ENCODE data around the gene BMPR1A.

DNA sequence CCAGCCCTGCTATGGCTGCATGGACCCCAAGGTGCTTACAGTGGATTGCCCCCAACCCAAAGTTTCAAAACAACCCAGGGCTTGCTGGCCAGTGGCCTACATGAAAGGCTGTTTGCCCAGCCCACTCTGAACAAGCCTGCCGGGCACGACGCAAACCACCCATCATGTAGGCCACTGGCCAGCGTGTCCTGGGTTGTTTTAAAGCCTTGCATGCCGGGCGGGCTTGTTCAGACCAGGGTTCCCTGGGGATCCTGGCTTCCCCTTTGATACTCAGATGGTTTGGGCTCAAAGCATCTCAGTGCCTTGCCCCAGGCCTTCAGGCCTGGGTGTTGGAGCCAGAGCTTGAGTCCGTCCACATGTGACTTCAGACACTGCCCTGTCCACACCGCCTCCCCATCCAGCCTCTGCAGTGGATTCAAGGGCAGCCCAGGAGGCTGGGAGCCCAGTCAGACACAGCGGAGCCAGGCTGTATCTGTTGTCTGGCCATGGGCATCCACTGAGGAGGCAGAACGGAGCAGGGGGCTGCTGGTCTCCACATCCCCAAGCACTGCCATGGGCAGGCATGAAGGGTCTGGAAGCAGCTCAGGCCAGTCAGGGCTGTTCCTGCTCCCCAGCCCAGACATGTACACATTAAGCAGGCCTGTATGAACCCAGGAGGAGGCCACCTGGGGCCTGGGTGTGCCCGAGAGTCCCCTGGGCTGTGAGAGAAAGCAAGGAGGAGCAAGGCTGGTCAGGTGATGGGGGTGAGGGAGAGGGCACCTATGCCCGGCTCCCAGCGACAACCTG is 207.8 kb downstream of the BMPR1A start:
- no peak for TF ChIP-seq POLR2AphosphoS5 (IDR thresholded peaks at IDR 0.05)
- TF ChIP-seq, protein P1, sequence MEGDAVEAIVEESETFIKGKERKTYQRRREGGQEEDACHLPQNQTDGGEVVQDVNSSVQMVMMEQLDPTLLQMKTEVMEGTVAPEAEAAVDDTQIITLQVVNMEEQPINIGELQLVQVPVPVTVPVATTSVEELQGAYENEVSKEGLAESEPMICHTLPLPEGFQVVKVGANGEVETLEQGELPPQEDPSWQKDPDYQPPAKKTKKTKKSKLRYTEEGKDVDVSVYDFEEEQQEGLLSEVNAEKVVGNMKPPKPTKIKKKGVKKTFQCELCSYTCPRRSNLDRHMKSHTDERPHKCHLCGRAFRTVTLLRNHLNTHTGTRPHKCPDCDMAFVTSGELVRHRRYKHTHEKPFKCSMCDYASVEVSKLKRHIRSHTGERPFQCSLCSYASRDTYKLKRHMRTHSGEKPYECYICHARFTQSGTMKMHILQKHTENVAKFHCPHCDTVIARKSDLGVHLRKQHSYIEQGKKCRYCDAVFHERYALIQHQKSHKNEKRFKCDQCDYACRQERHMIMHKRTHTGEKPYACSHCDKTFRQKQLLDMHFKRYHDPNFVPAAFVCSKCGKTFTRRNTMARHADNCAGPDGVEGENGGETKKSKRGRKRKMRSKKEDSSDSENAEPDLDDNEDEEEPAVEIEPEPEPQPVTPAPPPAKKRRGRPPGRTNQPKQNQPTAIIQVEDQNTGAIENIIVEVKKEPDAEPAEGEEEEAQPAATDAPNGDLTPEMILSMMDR (IDR thresholded peaks at IDR 0.05) = no peak
- no peak for TF ChIP-seq EP300 (IDR thresholded peaks at IDR 0.05)
